HL-60/S4 (cell line): Measurements from ENCODE around the gene BHMT.
"Not testable (repeated sequence)": the region's sequence is repeated elsewhere in the genome, so short reads cannot be mapped to it uniquely, and the experiment has no call there.

ENCODE experiments used
- in situ Hi-C: fragments of 300-500 bp; cut with MboI; formaldehyde crosslinking; loops from 2 replicates; pipeline ENCODE4 v1.14.3; 2022; ENCODE audit warnings: low sequenced_read_pairs

The BHMT gene

GRCh38 chr5:79111960-79112702 lies 522 bp downstream of the BHMT start:
- in situ Hi-C loops = no loop called here

GRCh38 chr5:79112703-79113058 lies 1.1 kb downstream of the BHMT start:
- in situ Hi-C loops = no loop called here

- in situ Hi-C loops = no loop called here
Observed at GRCh38 chr5:79119486-79119885, 7.9 kb downstream of the BHMT start.

- in situ Hi-C loops = no loop called here
Observed at GRCh38 chr5:79120221-79120620, 8.6 kb downstream of the BHMT start.

- in situ Hi-C loops = no loop called here
Observed at GRCh38 chr5:79122973-79123372, 11.4 kb downstream of the BHMT start.

GRCh38 chr5:79124607-79125006 lies 13.0 kb downstream of the BHMT start:
- in situ Hi-C loops = loop anchor here (25.0 kb wide), 2 partner anchors 112 to 338 kb away; no protein-coding TSS in a partner anchor

- in situ Hi-C loops = loop anchor here (25.0 kb wide), 2 partner anchors 118 to 332 kb away; no protein-coding TSS in a partner anchor
Observed at GRCh38 chr5:79130781-79131180, 19.2 kb downstream of the BHMT start.

GRCh38 chr5:79133121-79133656 lies 21.6 kb downstream of the BHMT start:
- in situ Hi-C loops = loop anchor here (25.0 kb wide), 2 partner anchors 121 to 329 kb away; no protein-coding TSS in a partner anchor

GRCh38 chr5:79133657-79134451 lies 22.2 kb downstream of the BHMT start:
- in situ Hi-C loops = loop anchor here (25.0 kb wide), 2 partner anchors 122 to 328 kb away; no protein-coding TSS in a partner anchor

- in situ Hi-C loops = loop anchor here (25.0 kb wide), 2 partner anchors 124 to 326 kb away; no protein-coding TSS in a partner anchor
Observed at GRCh38 chr5:79135790-79136553, 24.4 kb downstream of the BHMT start.

GRCh38 chr5:79136618-79137017 lies 25.0 kb downstream of the BHMT start:
- in situ Hi-C loops = loop anchor here (25.0 kb wide), 2 partner anchors 124 to 326 kb away; no protein-coding TSS in a partner anchor

GRCh38 chr5:79140553-79140952 lies 28.9 kb downstream of the BHMT start:
- in situ Hi-C loops = loop anchor here (25.0 kb wide), 2 partner anchors 128 to 322 kb away; no protein-coding TSS in a partner anchor

- in situ Hi-C loops = loop anchor here (25.0 kb wide), 2 partner anchors 132 to 318 kb away; no protein-coding TSS in a partner anchor
Observed at GRCh38 chr5:79143684-79144379, 32.2 kb downstream of the BHMT start.

GRCh38 chr5:79147076-79147475 lies 35.5 kb downstream of the BHMT start:
- in situ Hi-C loops = loop anchor here (25.0 kb wide), 2 partner anchors 135 to 315 kb away; no protein-coding TSS in a partner anchor

GRCh38 chr5:79149433-79149832 lies 37.8 kb downstream of the BHMT start:
- in situ Hi-C loops = loop anchor here (25.0 kb wide), 2 partner anchors 137 to 313 kb away; no protein-coding TSS in a partner anchor

- in situ Hi-C loops = no loop called here
Observed at GRCh38 chr5:79151942-79152671, 40.5 kb downstream of the BHMT start.

- in situ Hi-C loops = no loop called here
Observed at GRCh38 chr5:79157305-79157704, 45.7 kb downstream of the BHMT start.

- in situ Hi-C loops = not testable (repeated sequence)
Observed at GRCh38 chr5:79161647-79162046, 50.0 kb downstream of the BHMT start.

- in situ Hi-C loops = no loop called here
Observed at GRCh38 chr5:79168031-79168430, 56.4 kb downstream of the BHMT start.
